ENCODE results near the gene CLBA1. TPM values are rescaled to one million over a fixed set of nuclear protein-coding genes. Genes with fewer than 3 reads are reported as not detected.

Gene CLBA1
- total RNA-seq, 2 experiments from 2014 or later = 0.82 to 1.2 TPM

DNA sequence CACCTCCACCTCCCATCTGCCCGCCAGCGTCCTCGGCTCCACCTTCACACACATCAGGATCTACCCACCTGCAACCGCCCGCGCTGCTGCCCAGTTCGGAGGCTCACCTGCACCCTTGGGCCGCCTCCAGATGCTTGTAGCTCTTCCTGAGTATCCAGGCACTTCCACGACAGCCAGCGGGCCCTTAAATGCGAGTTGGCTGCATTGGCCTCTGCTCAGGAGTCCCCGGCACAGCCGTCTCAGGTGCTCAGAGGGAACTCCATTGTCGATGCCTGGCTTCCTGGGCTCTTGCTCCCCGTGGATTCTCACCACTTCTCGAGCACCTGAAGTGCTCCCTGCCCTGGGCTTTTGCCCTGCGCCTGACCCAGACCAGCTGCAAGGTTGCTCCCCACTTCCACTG is 57.2 kb downstream of the CLBA1 start:
- POLR2A ChIA-PET = no interaction called here
- BruUV-seq (replicated peaks) = no TSS peak
- no peak for DNase-seq (ENCODE audit: low spot score)
- H3K79me2 ChIP-seq (ENCODE audit: insufficient read depth, low read depth, low read length) = no peaks in the 10 kb centered on the region
- intact Hi-C loops (cut with micrococcal nuclease; ENCODE audit: unreplicated experiment) = no loop called here
- H3K36me3 ChIP-seq (ENCODE audit: insufficient read depth, low read length) = no peaks in the 10 kb centered on the region
- peaks cover 4% of the 10 kb centered on the region for H3K4me1 ChIP-seq (ENCODE audit: insufficient read depth, low read length, poor library complexity, severe bottlenecking)
- H2AFZ ChIP-seq (ENCODE audit: low read length) = no peak overlapping the region
- no peaks in the 10 kb centered on the region for H3K9me3 ChIP-seq (ENCODE audit: low read length)
- no peak overlapping the region for H3K4me2 ChIP-seq (ENCODE audit: low read length)
- no peak for TF ChIP-seq EZH2phosphoT487 (IDR thresholded peaks at IDR 0.05; ENCODE audit: borderline replicate concordance, low read depth, low read length)
- TF ChIP-seq, protein P1, sequence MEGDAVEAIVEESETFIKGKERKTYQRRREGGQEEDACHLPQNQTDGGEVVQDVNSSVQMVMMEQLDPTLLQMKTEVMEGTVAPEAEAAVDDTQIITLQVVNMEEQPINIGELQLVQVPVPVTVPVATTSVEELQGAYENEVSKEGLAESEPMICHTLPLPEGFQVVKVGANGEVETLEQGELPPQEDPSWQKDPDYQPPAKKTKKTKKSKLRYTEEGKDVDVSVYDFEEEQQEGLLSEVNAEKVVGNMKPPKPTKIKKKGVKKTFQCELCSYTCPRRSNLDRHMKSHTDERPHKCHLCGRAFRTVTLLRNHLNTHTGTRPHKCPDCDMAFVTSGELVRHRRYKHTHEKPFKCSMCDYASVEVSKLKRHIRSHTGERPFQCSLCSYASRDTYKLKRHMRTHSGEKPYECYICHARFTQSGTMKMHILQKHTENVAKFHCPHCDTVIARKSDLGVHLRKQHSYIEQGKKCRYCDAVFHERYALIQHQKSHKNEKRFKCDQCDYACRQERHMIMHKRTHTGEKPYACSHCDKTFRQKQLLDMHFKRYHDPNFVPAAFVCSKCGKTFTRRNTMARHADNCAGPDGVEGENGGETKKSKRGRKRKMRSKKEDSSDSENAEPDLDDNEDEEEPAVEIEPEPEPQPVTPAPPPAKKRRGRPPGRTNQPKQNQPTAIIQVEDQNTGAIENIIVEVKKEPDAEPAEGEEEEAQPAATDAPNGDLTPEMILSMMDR (conservative IDR thresholded peaks at IDR 0.05; ENCODE audit: low read length) = no peak
- no peaks in the 10 kb centered on the region for H3K9me2 ChIP-seq (ENCODE audit: insufficient read depth, low read length)
- H3K27ac ChIP-seq (ENCODE audit: low read depth, low read length, poor library complexity, severe bottlenecking) = no peak overlapping the region
- CTCF ChIA-PET (ENCODE audit: unreplicated experiment) = no interaction called here
- H4K20me1 ChIP-seq (ENCODE audit: insufficient read depth, low read length) = no peaks in the 10 kb centered on the region
- no peak overlapping the region for H3K4me3 ChIP-seq (ENCODE audit: low read depth, low read length, poor library complexity, severe bottlenecking)

DNA sequence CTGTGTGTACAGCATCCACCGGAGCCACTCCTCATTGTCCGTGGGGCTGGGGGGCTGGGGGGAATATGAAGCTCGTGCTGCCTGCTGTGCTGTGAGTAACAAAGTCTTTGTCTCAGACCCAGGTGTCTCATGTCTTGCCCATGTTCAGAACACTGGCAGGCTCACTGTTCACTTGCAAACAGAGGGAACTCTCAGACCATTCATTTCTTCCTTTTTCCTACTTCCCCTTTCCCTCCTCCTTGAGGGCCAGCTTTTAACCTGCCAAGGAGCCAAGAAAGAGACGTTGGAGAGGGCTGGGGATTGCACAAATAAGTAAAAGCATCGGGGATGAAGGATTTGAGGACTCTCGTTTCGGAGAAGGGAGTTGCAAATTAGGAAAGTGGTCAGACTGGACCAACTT is 58.1 kb downstream of the CLBA1 start:
- intact Hi-C loops (cut with micrococcal nuclease; ENCODE audit: unreplicated experiment) = loop anchor here (2.0 kb wide), 2 partner anchors 23 to 147 kb away; partner anchors contain the start of gene CDCA4
- CTCF ChIA-PET (ENCODE audit: unreplicated experiment) = no interaction called here
- no peak for DNase-seq (ENCODE audit: low spot score)

More for the DNA sequence above, 58.1 kb downstream of the CLBA1 start:
- H3K9me3 ChIP-seq (ENCODE audit: low read length) = no peaks in the 10 kb centered on the region
- no peak overlapping the region for H3K4me2 ChIP-seq (ENCODE audit: low read length)
- no peaks in the 10 kb centered on the region for H3K9me2 ChIP-seq (ENCODE audit: insufficient read depth, low read length)
- peaks cover 4% of the 10 kb centered on the region for H3K4me1 ChIP-seq (ENCODE audit: insufficient read depth, low read length, poor library complexity, severe bottlenecking)
- no peaks in the 10 kb centered on the region for H3K36me3 ChIP-seq (ENCODE audit: insufficient read depth, low read length)
- H3K4me3 ChIP-seq (ENCODE audit: low read depth, low read length, poor library complexity, severe bottlenecking) = no peak overlapping the region
- no peak for TF ChIP-seq EZH2phosphoT487 (IDR thresholded peaks at IDR 0.05; ENCODE audit: borderline replicate concordance, low read depth, low read length)
- TF ChIP-seq, protein P1 (conservative IDR thresholded peaks at IDR 0.05; ENCODE audit: low read length) = no peak
- H2AFZ ChIP-seq (ENCODE audit: low read length) = no peak overlapping the region
- no peaks in the 10 kb centered on the region for H3K79me2 ChIP-seq (ENCODE audit: insufficient read depth, low read depth, low read length)
- POLR2A ChIA-PET = no interaction called here
- no peak overlapping the region for H3K27ac ChIP-seq (ENCODE audit: low read depth, low read length, poor library complexity, severe bottlenecking)
- no peaks in the 10 kb centered on the region for H4K20me1 ChIP-seq (ENCODE audit: insufficient read depth, low read length)
- BruUV-seq (replicated peaks) = no TSS peak

Other genes with a start within 250 kb of the CLBA1 start
- gene SIVA1, start 232.6 kb upstream of the CLBA1 start, total RNA-seq (2014; rRNA removed; shearing (Covaris generic)) = 215 and 244 TPM in 2 replicates
- gene SIVA1, start 232.6 kb upstream of the CLBA1 start, total RNA-seq (2022) = 88.3 and 111 TPM in 2 replicates
- gene AKT1, start 190.0 kb upstream of the CLBA1 start, total RNA-seq (2014; rRNA removed; shearing (Covaris generic)) = 75.4 and 83.0 TPM in 2 replicates
- 108 and 109 TPM in 2 replicates for gene AKT1, start 190.0 kb upstream of the CLBA1 start, total RNA-seq (2022)
- gene ZBTB42, start 184.7 kb upstream of the CLBA1 start, total RNA-seq (2014; rRNA removed; shearing (Covaris generic)) = 0.98 and 2.4 TPM in 2 replicates
- gene ZBTB42, start 184.7 kb upstream of the CLBA1 start, total RNA-seq (2022) = 1.9 and 2.4 TPM in 2 replicates
- 0.16 TPM in 1 of 2 replicates, not detected in the other for gene CEP170B, start 120.5 kb upstream of the CLBA1 start, total RNA-seq (2014; rRNA removed; shearing (Covaris generic))
- 0.09 and 0.10 TPM in 2 replicates for gene CEP170B, start 120.5 kb upstream of the CLBA1 start, total RNA-seq (2022)
- gene PLD4, start 60.9 kb upstream of the CLBA1 start, total RNA-seq (2014; rRNA removed; shearing (Covaris generic)) = 0.66 TPM in 1 of 2 replicates, not detected in the other
- gene PLD4, start 60.9 kb upstream of the CLBA1 start, total RNA-seq (2022) = 3.7 and 5.1 TPM in 2 replicates
- 0.21 TPM in 1 of 2 replicates, not detected in the other for gene AHNAK2, start 7.4 kb upstream of the CLBA1 start, total RNA-seq (2014; rRNA removed; shearing (Covaris generic))
- gene AHNAK2, start 7.4 kb upstream of the CLBA1 start, total RNA-seq (2022) = 0.09 and 0.61 TPM in 2 replicates
- 109 and 110 TPM in 2 replicates for gene CDCA4, start 35.3 kb downstream of the CLBA1 start, total RNA-seq (2014; rRNA removed; shearing (Covaris generic))
- gene CDCA4, start 35.3 kb downstream of the CLBA1 start, total RNA-seq (2022) = 74.0 and 79.5 TPM in 2 replicates
- gene GPR132, start 79.6 kb downstream of the CLBA1 start, total RNA-seq (2014; rRNA removed; shearing (Covaris generic)) = 0.10 and 1.0 TPM in 2 replicates
- 1.9 and 3.0 TPM in 2 replicates for gene GPR132, start 79.6 kb downstream of the CLBA1 start, total RNA-seq (2022)
- gene JAG2, start 183.0 kb downstream of the CLBA1 start, total RNA-seq (2014; rRNA removed; shearing (Covaris generic)) = 4.0 and 5.0 TPM in 2 replicates
- 6.0 and 6.5 TPM in 2 replicates for gene JAG2, start 183.0 kb downstream of the CLBA1 start, total RNA-seq (2022)
- 19.5 and 32.1 TPM in 2 replicates for gene NUDT14, start 195.5 kb downstream of the CLBA1 start, total RNA-seq (2014; rRNA removed; shearing (Covaris generic))
- gene NUDT14, start 195.5 kb downstream of the CLBA1 start, total RNA-seq (2022) = 37.0 and 37.5 TPM in 2 replicates